H1 (cell line): ENCODE results near the gene TGM3. TPM values are rescaled to one million over a fixed set of nuclear protein-coding genes. Genes with fewer than 3 reads are reported as not detected.
A peak's percentile ranks its signal among the peaks of the same experiment; 100 is the strongest.

Experiments used
- CTCF ChIA-PET: fragments of 300-600 bp; sonication (Branson Sonifier 250); formaldehyde crosslinking; loops from one replicate; lab custom pipeline; 2021; ENCODE audit not compliant: partially characterized antibody; lab: Charles Lee
- POLR2A ChIA-PET: fragments of 300-600 bp; sonication (Branson Sonifier 250); formaldehyde crosslinking; loops from one replicate; lab custom pipeline; 2021; ENCODE audit warnings: inconsistent platforms; ENCODE audit not compliant: partially characterized antibody; lab: Charles Lee
- DNase-seq, 2 experiments: peaks; one replicate each; pipeline versions ENCODE4 v3.0.0 to v3.0.0-alpha.2; 2010 to 2022; ENCODE audit warnings: low spot score in 2 of 2, low read depth in 1 of 2, mixed read lengths in 1 of 2
- FAIRE-seq: peaks from 2 replicates; lab custom pipeline; 2011; peaks lifted over from hg19 to GRCh38; lab: Jason Lieb, UNC
- H2AFZ ChIP-seq: 2 replicates; pipeline ENCODE4 v1.8.1; 2012; ENCODE audit warnings: low read length, inconsistent platforms
- H2AK5ac ChIP-seq: 2 replicates; pipeline ENCODE4 v1.6.1; 2013; ENCODE audit warnings: low read depth, low read length
- H2BK120ac ChIP-seq: replicated peaks from 2 replicates; pipeline ENCODE3; 2013; ENCODE audit warnings: low read depth, low read length, inconsistent platforms
- H2BK12ac ChIP-seq: 2 replicates; pipeline ENCODE4 v1.6.1; 2013; ENCODE audit warnings: low read depth, low read length
- H2BK15ac ChIP-seq: 2 replicates; pipeline ENCODE4 v1.6.1; 2013; ENCODE audit warnings: low read length
- H2BK20ac ChIP-seq: 2 replicates; pipeline ENCODE4 v1.6.1; 2013; ENCODE audit warnings: low read length
- H2BK5ac ChIP-seq: 2 replicates; pipeline ENCODE4 v1.6.1; 2013; ENCODE audit warnings: low read depth, low read length
- H3K14ac ChIP-seq: 2 replicates; pipeline ENCODE4 v1.6.1; 2013; ENCODE audit warnings: inconsistent platforms; ENCODE audit not compliant: insufficient read length
- H3K18ac ChIP-seq: 2 replicates; pipeline ENCODE4 v1.6.1; 2013; ENCODE audit warnings: low read length; ENCODE audit errors: extremely low read depth
- H3K23ac ChIP-seq: 2 replicates; pipeline ENCODE4 v1.6.1; 2013; ENCODE audit warnings: inconsistent platforms; ENCODE audit not compliant: insufficient read length
- H3K23me2 ChIP-seq: 2 replicates; pipeline ENCODE4 v1.6.1; 2013; ENCODE audit warnings: low read depth, low read length
- H3K27ac ChIP-seq: 2 replicates; pipeline ENCODE4 v1.6.1; 2011; ENCODE audit warnings: low read depth, low read length, inconsistent platforms
- H3K27me3 ChIP-seq, 4 experiments: replicated peaks in 1 of 4; 1 replicate in 1 of 4; 2 replicates in 3 of 4; pipeline versions ENCODE4 v1.6.1 to v1.8.1; 2011 to 2013; ENCODE audit warnings: low read length in 3 of 4, mild to moderate bottlenecking in 3 of 4, inconsistent platforms in 2 of 4, mixed read lengths in 2 of 4, moderate library complexity in 1 of 4; ENCODE audit not compliant: control insufficient read depth in 3 of 4, insufficient read depth in 3 of 4; ENCODE audit errors: extremely low read depth in 1 of 4
- H3K36me3 ChIP-seq, 4 experiments: 2 replicates each; pipeline versions ENCODE4 v1.6.1 to v1.8.1; 2011 to 2013; ENCODE audit warnings: mild to moderate bottlenecking in 4 of 4, low read length in 3 of 4, moderate library complexity in 2 of 4, control low read depth in 1 of 4, inconsistent platforms in 1 of 4; ENCODE audit not compliant: insufficient read depth in 4 of 4, control insufficient read depth in 2 of 4
- H3K4ac ChIP-seq: replicated peaks from 2 replicates; pipeline ENCODE3; 2013; ENCODE audit warnings: low read length, low read depth, mixed read lengths, inconsistent platforms; ENCODE audit not compliant: insufficient read length
- H3K4me1 ChIP-seq, 4 experiments: replicated peaks in 1 of 4; 1 replicate in 1 of 4; 2 replicates in 3 of 4; pipeline versions ENCODE4 v1.6.1 to v1.8.1; 2011 to 2013; ENCODE audit warnings: low read length in 3 of 4, inconsistent platforms in 2 of 4, mixed read lengths in 1 of 4; ENCODE audit not compliant: insufficient read depth in 4 of 4, control insufficient read depth in 3 of 4
- H3K4me2 ChIP-seq, 2 experiments: 2 replicates each; pipeline versions ENCODE4 v1.6.1 to v1.8.1; 2011 to 2013; ENCODE audit warnings: low read depth in 2 of 2, low read length in 2 of 2, control low read depth in 1 of 2, inconsistent platforms in 1 of 2, mild to moderate bottlenecking in 1 of 2; ENCODE audit not compliant: insufficient read depth in 1 of 2
- H3K4me3 ChIP-seq, 4 experiments: fragments of 200-600, 300-600 bp in 1 of 4; sonication (generic), shearing (Covaris generic), sonication (Bioruptor Twin) in 1 of 4; 2 replicates each; pipeline versions ENCODE4 v1.5.1 to v1.8.1; 2011 to 2016; ENCODE audit warnings: low read length in 4 of 4, low read depth in 3 of 4, control low read depth in 2 of 4, inconsistent platforms in 2 of 4, mild to moderate bottlenecking in 2 of 4, mixed read lengths in 1 of 4, moderate library complexity in 1 of 4; ENCODE audit not compliant: insufficient read depth in 2 of 4; ENCODE audit errors: extremely low read depth in 1 of 4
- H3K56ac ChIP-seq: replicated peaks from 2 replicates; pipeline ENCODE3; 2013; ENCODE audit warnings: low read depth, mild to moderate bottlenecking, mixed read lengths, low read length, inconsistent platforms; ENCODE audit not compliant: insufficient read length
- H3K79me1 ChIP-seq: 2 replicates; pipeline ENCODE4 v1.6.1; 2013; ENCODE audit warnings: low read depth, low read length, control low read depth
- H3K79me2 ChIP-seq, 2 experiments: 2 replicates each; pipeline versions ENCODE4 v1.6.1 to v1.8.1; 2012 to 2013; ENCODE audit warnings: low read length in 2 of 2, mild to moderate bottlenecking in 2 of 2, inconsistent platforms in 1 of 2; ENCODE audit not compliant: insufficient read depth in 2 of 2, control insufficient read depth in 1 of 2
- H3K9ac ChIP-seq, 4 experiments: replicated peaks in 1 of 4; 1 replicate in 1 of 4; 2 replicates in 3 of 4; pipeline versions ENCODE4 v1.6.1 to v1.8.1; 2011 to 2013; ENCODE audit warnings: low read depth in 3 of 4, low read length in 3 of 4, control low read depth in 2 of 4, mild to moderate bottlenecking in 2 of 4, moderate library complexity in 2 of 4, inconsistent platforms in 1 of 4; ENCODE audit errors: extremely low read depth in 1 of 4
- H3K9me3 ChIP-seq, 2 experiments: 2 replicates each; pipeline versions ENCODE4 v1.6.1 to v1.8.1; 2012 to 2013; ENCODE audit warnings: mild to moderate bottlenecking in 2 of 2, moderate library complexity in 2 of 2, control low read depth in 1 of 2, inconsistent platforms in 1 of 2, low read depth in 1 of 2, low read length in 1 of 2, mixed read lengths in 1 of 2; ENCODE audit not compliant: insufficient read depth in 2 of 2
- H4K20me1 ChIP-seq, 2 experiments: replicated peaks in 1 of 2; 2 replicates each; pipeline versions ENCODE3 to v1.8.1; 2011 to 2013; ENCODE audit warnings: inconsistent platforms in 2 of 2, low read length in 2 of 2, mild to moderate bottlenecking in 1 of 2; ENCODE audit not compliant: insufficient read depth in 2 of 2, control insufficient read depth in 1 of 2
- H4K5ac ChIP-seq: 2 replicates; pipeline ENCODE4 v1.6.1; 2013; ENCODE audit warnings: low read length, low read depth, mixed read lengths, inconsistent platforms; ENCODE audit not compliant: insufficient read length
- H4K8ac ChIP-seq: 2 replicates; pipeline ENCODE4 v1.8.0; 2013; ENCODE audit warnings: mild to moderate bottlenecking, moderate library complexity, low read length, inconsistent platforms; ENCODE audit not compliant: insufficient read depth; ENCODE audit errors: extremely low read depth
- H4K91ac ChIP-seq: replicated peaks from 2 replicates; pipeline ENCODE3; 2013; ENCODE audit warnings: low read length, mixed read lengths, inconsistent platforms; ENCODE audit not compliant: insufficient read length
- CTCF ChIP-seq, 3 experiments: IDR thresholded peaks; 1 replicate in 2 of 3; 2 replicates in 1 of 3; pipeline versions ENCODE4 v1.5.1 to v1.6.1; 2011; ENCODE audit warnings: low read length in 3 of 3, mild to moderate bottlenecking in 3 of 3, inconsistent platforms in 2 of 3, low read depth in 1 of 3, moderate library complexity in 1 of 3; ENCODE audit not compliant: insufficient read depth in 1 of 3; ENCODE audit errors: control extremely low read depth in 1 of 3
- FOSL1 ChIP-seq: IDR thresholded peaks from 2 replicates; pipeline ENCODE4 v1.6.1; 2011; ENCODE audit warnings: mild to moderate bottlenecking, low read depth, low read length, moderate library complexity; ENCODE audit not compliant: insufficient read depth
- HDAC6 ChIP-seq: IDR thresholded peaks from one replicate; pipeline ENCODE4 v1.7.1; 2012; ENCODE audit warnings: low read depth, mild to moderate bottlenecking, inconsistent platforms, low read length, moderate library complexity
- NRF1 ChIP-seq: IDR thresholded peaks from 2 replicates; pipeline ENCODE4 v1.6.1; 2011; ENCODE audit warnings: mild to moderate bottlenecking, low read depth, low read length, improper control_type of control experiment
- RAD21 ChIP-seq, 2 experiments: IDR thresholded peaks in 1 of 2; conservative IDR thresholded peaks in 1 of 2; 2 replicates each; pipeline ENCODE4 v1.6.1; 2011; ENCODE audit warnings: low read depth in 2 of 2, low read length in 2 of 2, improper control_type of control experiment in 1 of 2, inconsistent platforms in 1 of 2, mild to moderate bottlenecking in 1 of 2, moderate library complexity in 1 of 2
- WGBS, 2 experiments: shearing (Covaris generic) in 1 of 2; methylation state at CpG; one replicate each; pipeline versions ENCODE4 v1.1.6 to v1.1.7; 2013 to 2015; ENCODE audit warnings: low lambda C conversion rate in 2 of 2, mixed read lengths in 2 of 2, inconsistent platforms in 1 of 2, low coverage in 1 of 2, missing lambda C conversion rate in 1 of 2; ENCODE audit not compliant: insufficient replicate concordance in 2 of 2, insufficient coverage in 1 of 2, insufficient read length in 1 of 2; ENCODE audit errors: extremely low coverage in 1 of 2, missing lambda C conversion rate in 1 of 2; 5-methylcytosine and 5-hydroxymethylcytosine counted together
- polyA plus RNA-seq, 7 experiments: library from polyadenylated mRNA; depleted of rRNA in 3 of 7; stranded (reverse) in 5 of 7; unstranded in 2 of 7; fragments of >200 nt in 5 of 7; fragments of 200-250 nt in 2 of 7; gene quantifications; 1 replicate in 5 of 7; 2 replicates in 1 of 7; 4 replicates in 1 of 7; pipeline versions ENCODE4 v1.2.1 to v1.2.3, GENCODE V29; 2011 to 2013; ENCODE audit warnings: missing spikeins in 2 of 7, mixed read lengths in 2 of 7
- total RNA-seq: library from RNA; stranded (reverse); fragmentation: NEBNext Ultra II Directional; extraction: Animal tissue kit (Norgen Biotek cat#: 25700); gene quantifications from 2 replicates; pipeline ENCODE4 v1.2.1, GENCODE V29; 2021

TGM3 gene
- total and polyA plus RNA-seq, 2 of the 8 experiments (the other 6 are each of a cell fraction or from before 2014, with no cell fraction given) = 0.12 TPM; not detected in 1

- Histone ChIP-seq H4K20me1 (no peaks in the 10 kb centered on the region), H3K27ac (no peak overlapping the region), H2BK12ac (no peak overlapping the region), H2BK20ac (no peak overlapping the region), H3K4me3 (no peak overlapping the region), H3K9ac (no peak overlapping the region), H3K4ac (no peak overlapping the region), H2AFZ (0 out of 2 replicates have a peak overlapping the region, but pooled peaks have one; percentile 6), H4K5ac (no peak overlapping the region), H4K8ac (no peak overlapping the region), H3K4me2 (no peak overlapping the region), H3K36me3 (no peaks in the 10 kb centered on the region), H4K91ac (no peak overlapping the region), H2AK5ac (no peak overlapping the region), H3K56ac (no peak overlapping the region), H3K9me3 (peaks cover 4 to 5% of the 10 kb centered on the region in 2 experiments; a peak in 1 of 4 replicates), H3K27me3 (no peaks in the 10 kb centered on the region; a peak in 2 of 7 replicates), H3K23me2 (no peaks in the 10 kb centered on the region), H3K4me1 (no peaks in the 10 kb centered on the region), H3K23ac (no peak overlapping the region), H2BK5ac (no peak overlapping the region), H3K14ac (no peak overlapping the region), H3K18ac (no peak overlapping the region), H3K79me1 (no peaks in the 10 kb centered on the region), H3K79me2 (no peaks in the 10 kb centered on the region), H2BK120ac (no peak overlapping the region), H2BK15ac (no peak overlapping the region)
- DNase-seq (peak; percentile 47 to 86), FAIRE-seq (peak; percentile 97)
- ChIA-PET CTCF (interaction anchor here (0.5 to 10.7 kb wide), 56 partner anchors 8 to 1829 kb away, joined by 3 to 210 read pairs (median 5); no protein-coding TSS in a partner anchor), POLR2A (interaction anchor here (1.3 kb wide), 2 partner anchors 69 to 265 kb away, joined by 4 read pairs; partner anchors contain the start of gene NOP56)
- WGBS, 2 experiments = 50% methylated on average over 2 of the region's 2 CpGs; no CpG with 5 or more reads in 1 of the 2 experiments
- TF ChIP-seq NRF1 (no peak), CTCF (IDR thresholded peaks at IDR 0.05; ENCODE audit: control extremely low read depth in 1 of 3, insufficient read depth in 1 of 3, low read depth in 1 of 3, low read length in 3 of 3) (peak; percentile 85 to 92 (median 86)), HDAC6 (no peak), RAD21 (IDR thresholded peaks at IDR 0.05 in 1 of 2, conservative IDR thresholded peaks at IDR 0.05 in 1 of 2; ENCODE audit: low read depth in 2 of 2, low read length in 2 of 2) (peak; percentile 70 to 80), FOSL1 (no peak)
These were observed 91.4 kb downstream of the TGM3 start for GRCh38 chr20:2387180-2387577.
